SU-DHL-6 (cell line): ENCODE results near the gene OSBPL9.

Experiments used
- H2AFZ ChIP-seq: fragments of 200-600 bp; sonication (generic); 2 replicates; pipeline ENCODE4 v1.6.1; 2014; ENCODE audit warnings: low read depth, mild to moderate bottlenecking, moderate library complexity, mixed read lengths, antibody characterized with exemption, low read length; ENCODE audit not compliant: severe bottlenecking
- H3F3A ChIP-seq: fragments of 200-600 bp; shearing (Covaris generic); 2 replicates; pipeline ENCODE4 v1.6.0; 2016; ENCODE audit warnings: antibody characterized with exemption, mild to moderate bottlenecking; ENCODE audit not compliant: insufficient read depth
- H3K27ac ChIP-seq: fragments of 200-600 bp; sonication (generic); 2 replicates; pipeline ENCODE4 v1.5.1; 2016; ENCODE audit warnings: low read depth, mild to moderate bottlenecking, low read length, moderate library complexity, mixed read lengths
- H3K27me3 ChIP-seq: fragments of 200-600 bp; sonication (generic), shearing (Covaris generic); 2 replicates; pipeline ENCODE4 v1.6.0; 2014; ENCODE audit warnings: mild to moderate bottlenecking, low read length
- H3K36me3 ChIP-seq: fragments of 200-600 bp; sonication (generic); 2 replicates; pipeline ENCODE4 v1.6.1; 2014; ENCODE audit warnings: mild to moderate bottlenecking, low read length, mixed read lengths
- H3K4me2 ChIP-seq: fragments of 300-600, 200-600 bp; shearing (Covaris generic), sonication (generic); 2 replicates; pipeline ENCODE4 v1.6.0; 2014; ENCODE audit warnings: low read length, low read depth, mild to moderate bottlenecking; ENCODE audit not compliant: poor library complexity, severe bottlenecking
- H3K4me3 ChIP-seq: fragments of 200-600 bp; sonication (generic); 2 replicates; pipeline ENCODE4 v1.5.1; 2014; ENCODE audit warnings: antibody characterized with exemption, low read length, mild to moderate bottlenecking, mixed read lengths; ENCODE audit not compliant: insufficient read depth, poor library complexity, severe bottlenecking
- H3K79me2 ChIP-seq: fragments of 200-600 bp; sonication (generic); 2 replicates; pipeline ENCODE4 v1.6.1; 2014; ENCODE audit warnings: mild to moderate bottlenecking, low read length, moderate library complexity; ENCODE audit not compliant: insufficient read depth
- H3K9ac ChIP-seq: fragments of 200-600 bp; sonication (generic); 2 replicates; pipeline ENCODE4 v1.7.0; 2014; ENCODE audit warnings: mild to moderate bottlenecking, low read length
- H3K9me2 ChIP-seq: fragments of 200-600 bp; sonication (generic); replicated peaks from 2 replicates; pipeline ENCODE4 v1.6.1; 2014; ENCODE audit warnings: low read length; ENCODE audit not compliant: insufficient read depth
- H3K9me3 ChIP-seq: fragments of 200-600 bp; sonication (generic); 2 replicates; pipeline ENCODE4 v1.6.1; 2014; ENCODE audit warnings: low read length, mixed read lengths; ENCODE audit not compliant: insufficient read depth
- H4K20me1 ChIP-seq: fragments of 200-600 bp; sonication (generic); 2 replicates; pipeline ENCODE4 v1.6.1; 2014; ENCODE audit warnings: low read depth, mild to moderate bottlenecking, antibody characterized with exemption, low read length, moderate library complexity, mixed read lengths
- CTCF ChIP-seq: fragments of 200-600 bp; sonication (generic); IDR thresholded peaks from one replicate; pipeline ENCODE4 v1.5.1; 2017; ENCODE audit warnings: antibody characterized with exemption, mild to moderate bottlenecking, low read length, moderate library complexity; ENCODE audit not compliant: insufficient read depth, poor library complexity, severe bottlenecking
- EZH2phosphoT487 ChIP-seq: fragments of 200-600 bp; sonication (generic), shearing (Covaris generic); conservative IDR thresholded peaks from 2 replicates; pipeline ENCODE4 v1.6.1; 2018; ENCODE audit warnings: mild to moderate bottlenecking, antibody characterized with exemption, low read length, moderate library complexity, mixed read lengths

Gene OSBPL9

GRCh38 chr1:51628715-51629590 lies 12.1 kb downstream of the OSBPL9 start:
- no peaks in the 10 kb centered on the region for H4K20me1 ChIP-seq
- no peaks in the 10 kb centered on the region for H3K36me3 ChIP-seq
- H3K9me2 ChIP-seq: no peaks in the 10 kb centered on the region
- H3K4me2 ChIP-seq: no peak overlapping the region
- H3F3A ChIP-seq: no peaks in the 10 kb centered on the region
- H3K79me2 ChIP-seq: no peaks in the 10 kb centered on the region
- no peak overlapping the region for H3K27ac ChIP-seq
- no peak overlapping the region for H3K4me3 ChIP-seq
- no peaks in the 10 kb centered on the region for H3K9me3 ChIP-seq
- TF ChIP-seq EZH2phosphoT487 (no peak), CTCF (no peak)
- H3K27me3 ChIP-seq: no peaks in the 10 kb centered on the region
- H3K9ac ChIP-seq: no peak overlapping the region
- H2AFZ ChIP-seq: no peak overlapping the region

GRCh38 chr1:51629918-51630317 lies 13.0 kb downstream of the OSBPL9 start:
- H3K27me3 ChIP-seq: no peaks in the 10 kb centered on the region
- no peaks in the 10 kb centered on the region for H4K20me1 ChIP-seq
- no peak overlapping the region for H3K4me3 ChIP-seq
- no peaks in the 10 kb centered on the region for H3K36me3 ChIP-seq
- H3K9me2 ChIP-seq: no peaks in the 10 kb centered on the region
- H3K79me2 ChIP-seq: no peaks in the 10 kb centered on the region
- no peak overlapping the region for H3K9ac ChIP-seq
- TF ChIP-seq CTCF (no peak), EZH2phosphoT487 (no peak)
- H2AFZ ChIP-seq: no peak overlapping the region
- no peak overlapping the region for H3K27ac ChIP-seq
- no peaks in the 10 kb centered on the region for H3F3A ChIP-seq
- H3K9me3 ChIP-seq: no peaks in the 10 kb centered on the region
- H3K4me2 ChIP-seq: no peak overlapping the region

- no peak overlapping the region for H3K9ac ChIP-seq
- H3K9me3 ChIP-seq: no peaks in the 10 kb centered on the region
- H4K20me1 ChIP-seq: no peaks in the 10 kb centered on the region
- H3K27me3 ChIP-seq: no peaks in the 10 kb centered on the region
- no peaks in the 10 kb centered on the region for H3F3A ChIP-seq
- no peak overlapping the region for H3K4me2 ChIP-seq
- no peak overlapping the region for H3K4me3 ChIP-seq
- H2AFZ ChIP-seq: no peak overlapping the region
- H3K9me2 ChIP-seq: no peaks in the 10 kb centered on the region
- TF ChIP-seq CTCF: no peak
- no peak for TF ChIP-seq EZH2phosphoT487
- H3K79me2 ChIP-seq: no peaks in the 10 kb centered on the region
- H3K36me3 ChIP-seq: no peaks in the 10 kb centered on the region
- no peak overlapping the region for H3K27ac ChIP-seq
Observed at GRCh38 chr1:51630393-51630792, 13.5 kb downstream of the OSBPL9 start.
